Endothelial cell (in vitro differentiated cells): Measurements from ENCODE around the gene ZBTB20. TPM values are rescaled to one million over a fixed set of nuclear protein-coding genes. Genes with fewer than 3 reads are reported as not detected.

ENCODE experiments used
- DNase-seq: peaks from one replicate; pipeline ENCODE4 v3.0.0; 2021; ENCODE audit warnings: low spot score
- H3K27ac Mint-ChIP-seq: one replicate; pipeline ENCODE4 v1.8.0; 2021; ENCODE audit warnings: mixed read lengths, inconsistent platforms; ENCODE audit not compliant: unreplicated experiment
- H3K27me3 Mint-ChIP-seq: one replicate; pipeline ENCODE4 v1.8.0; 2021; ENCODE audit warnings: mild to moderate bottlenecking, moderate library complexity, mixed read lengths, inconsistent platforms; ENCODE audit not compliant: unreplicated experiment
- H3K36me3 Mint-ChIP-seq: one replicate; pipeline ENCODE4 v1.8.0; 2021; ENCODE audit warnings: mild to moderate bottlenecking, low read depth, mixed read lengths, inconsistent platforms; ENCODE audit not compliant: unreplicated experiment
- H3K4me1 Mint-ChIP-seq: one replicate; pipeline ENCODE4 v1.8.0; 2021; ENCODE audit warnings: mild to moderate bottlenecking, mixed read lengths, inconsistent platforms; ENCODE audit not compliant: unreplicated experiment
- H3K4me3 Mint-ChIP-seq: one replicate; pipeline ENCODE4 v1.8.0; 2021; ENCODE audit warnings: mild to moderate bottlenecking, mixed read lengths, inconsistent platforms; ENCODE audit not compliant: unreplicated experiment
- H3K9me3 Mint-ChIP-seq: one replicate; pipeline ENCODE4 v1.8.0; 2021; ENCODE audit warnings: mixed read lengths, inconsistent platforms; ENCODE audit not compliant: unreplicated experiment
- CTCF ChIP-seq: fragments of 200-600 bp; sonication (generic); IDR thresholded peaks from one replicate; pipeline ENCODE4 v1.5.0; 2021; ENCODE audit warnings: antibody characterized with exemption; ENCODE audit not compliant: unreplicated experiment
- total RNA-seq: library from RNA; stranded (reverse); fragmentation: NEBNext Ultra II Directional; extraction: Animal tissue kit (Norgen Biotek cat#: 25700); gene quantifications from one replicate; pipeline ENCODE4 v1.2.1, GENCODE V29; 2021; ENCODE audit not compliant: unreplicated experiment

Gene ZBTB20
- total RNA-seq, 1 donor from 2014 or later, result 4.2 TPM

GRCh38 chr3:114527036-114527644 lies 619.9 kb downstream of the ZBTB20 start:
- no peak overlapping the region for H3K27ac Mint-ChIP-seq
- no peaks in the 10 kb centered on the region for H3K36me3 Mint-ChIP-seq
- DNase-seq, result peak; percentile 25
- peak; percentile 81 for TF ChIP-seq CTCF
- H3K9me3 Mint-ChIP-seq, result no peaks in the 10 kb centered on the region
- no peaks in the 10 kb centered on the region for H3K4me1 Mint-ChIP-seq
- peaks cover 1% of the 10 kb centered on the region for H3K27me3 Mint-ChIP-seq
- no peak overlapping the region for H3K4me3 Mint-ChIP-seq

GRCh38 chr3:114525278-114525677 lies 621.8 kb downstream of the ZBTB20 start:
- H3K27ac Mint-ChIP-seq, result no peak overlapping the region
- DNase-seq, result no peak
- no peak for TF ChIP-seq CTCF
- no peak overlapping the region for H3K4me3 Mint-ChIP-seq
- no peaks in the 10 kb centered on the region for H3K36me3 Mint-ChIP-seq
- no peaks in the 10 kb centered on the region for H3K9me3 Mint-ChIP-seq
- no peaks in the 10 kb centered on the region for H3K4me1 Mint-ChIP-seq
- peaks cover 1% of the 10 kb centered on the region for H3K27me3 Mint-ChIP-seq

- no peak overlapping the region for H3K27ac Mint-ChIP-seq
- H3K4me3 Mint-ChIP-seq, result no peak overlapping the region
- no peak for TF ChIP-seq CTCF
- H3K9me3 Mint-ChIP-seq, result no peaks in the 10 kb centered on the region
- H3K27me3 Mint-ChIP-seq, result peaks cover 6% of the 10 kb centered on the region
- no peaks in the 10 kb centered on the region for H3K36me3 Mint-ChIP-seq
- no peaks in the 10 kb centered on the region for H3K4me1 Mint-ChIP-seq
- peak; percentile 20 for DNase-seq
Measured at GRCh38 chr3:114519415-114519814, 627.7 kb downstream of the ZBTB20 start.

GRCh38 chr3:114518206-114518808 lies 628.8 kb downstream of the ZBTB20 start:
- Mint-ChIP-seq H3K36me3 (no peaks in the 10 kb centered on the region), H3K4me3 (no peak overlapping the region), H3K27ac (no peak overlapping the region), H3K27me3 (peaks cover 6% of the 10 kb centered on the region), H3K9me3 (no peaks in the 10 kb centered on the region), H3K4me1 (no peaks in the 10 kb centered on the region)
- no peak for TF ChIP-seq CTCF
- DNase-seq, result no peak

- H3K27me3 Mint-ChIP-seq, result peaks cover 2% of the 10 kb centered on the region
- no peaks in the 10 kb centered on the region for H3K4me1 Mint-ChIP-seq
- no peak overlapping the region for H3K27ac Mint-ChIP-seq
- no peak for DNase-seq
- H3K9me3 Mint-ChIP-seq, result no peaks in the 10 kb centered on the region
- no peaks in the 10 kb centered on the region for H3K36me3 Mint-ChIP-seq
- no peak overlapping the region for H3K4me3 Mint-ChIP-seq
- no peak for TF ChIP-seq CTCF
Measured at GRCh38 chr3:114510201-114510600, 636.9 kb downstream of the ZBTB20 start.
